LNCAP (cell line): ENCODE data around the gene SLX4.

ENCODE experiments used
- CTCF ChIP-seq: fragments of 450-650 bp; IDR thresholded peaks from 2 replicates; pipeline ENCODE4 v1.5.1; 2017; ENCODE audit warnings: mild to moderate bottlenecking

SLX4 gene

DNA sequence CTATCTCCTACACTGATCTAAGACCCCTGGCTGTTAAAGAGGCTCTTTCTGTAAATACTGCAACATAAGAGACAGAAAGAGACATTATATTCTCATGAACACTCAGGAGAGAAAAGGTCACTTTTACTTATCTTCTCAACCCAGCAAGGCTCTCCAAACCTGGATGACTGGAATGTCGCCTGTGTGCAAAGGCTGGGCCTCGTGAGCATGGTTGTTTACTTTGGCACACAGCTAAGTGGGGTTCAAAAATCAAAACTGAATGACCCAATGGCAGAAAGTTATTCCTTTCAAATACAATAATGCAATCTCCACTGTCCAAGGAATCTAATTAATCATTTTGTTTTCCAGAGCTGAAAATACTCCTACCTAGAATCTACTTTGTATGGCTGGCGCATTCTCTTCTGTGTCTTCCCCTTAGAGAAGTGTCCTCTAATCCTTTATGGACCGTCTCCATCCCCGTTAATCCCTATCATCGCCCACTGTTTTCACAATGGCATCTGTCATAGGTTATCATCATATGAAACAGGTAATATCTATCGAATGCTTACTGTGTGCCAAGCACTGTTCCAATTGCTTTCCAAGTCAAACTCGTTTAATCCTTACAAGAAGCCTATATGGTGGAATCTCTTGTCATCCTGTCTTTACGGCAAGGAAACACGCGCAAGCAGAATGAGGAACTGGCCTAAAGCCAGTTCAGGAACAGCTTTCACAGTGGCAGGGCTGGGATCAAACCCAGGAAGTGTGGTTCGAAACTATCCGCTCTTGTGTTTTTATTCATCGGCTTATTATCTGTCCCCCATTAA is 1.3 kb downstream of the SLX4 start:
- no peak for TF ChIP-seq CTCF

DNA sequence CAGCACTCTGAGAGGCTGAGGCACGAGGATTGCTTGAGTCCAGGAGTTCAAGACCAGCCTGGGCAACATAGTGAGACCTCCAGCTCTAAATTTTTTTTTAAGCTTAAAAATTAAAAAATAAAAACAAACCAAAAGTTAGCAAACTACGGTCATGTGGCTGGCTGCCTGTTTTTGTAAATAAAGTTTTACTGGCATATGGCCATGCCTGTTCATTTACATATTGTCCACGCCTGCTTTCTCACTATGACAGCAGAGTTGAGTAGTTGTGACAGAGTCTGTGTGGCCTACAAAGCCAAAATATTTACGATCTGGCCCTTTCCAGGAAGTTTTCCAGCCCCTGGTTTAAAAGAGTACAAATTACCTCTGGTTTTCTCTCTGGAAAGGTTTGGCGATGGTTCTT is 3.3 kb downstream of the SLX4 start:
- TF ChIP-seq CTCF = no peak

DNA sequence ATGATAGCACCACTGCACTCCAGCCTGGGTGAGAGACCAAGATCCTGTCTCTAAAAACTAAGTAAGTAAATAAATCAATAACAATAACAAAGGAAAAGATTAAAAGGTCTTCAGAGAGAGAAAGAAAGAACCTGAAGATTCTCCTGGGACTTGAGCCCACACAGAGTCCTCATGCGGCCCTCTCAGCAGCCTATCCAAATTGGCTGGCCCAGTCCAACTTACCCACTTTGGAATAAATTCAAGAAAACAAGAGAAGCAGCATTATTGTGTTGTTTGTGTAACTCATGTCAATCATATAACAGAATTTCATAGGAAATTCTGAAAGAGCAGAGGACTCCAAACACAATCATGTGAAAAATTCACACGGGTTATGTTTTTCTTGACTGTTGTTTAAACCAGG is 3.8 kb downstream of the SLX4 start:
- TF ChIP-seq CTCF = no peak

DNA sequence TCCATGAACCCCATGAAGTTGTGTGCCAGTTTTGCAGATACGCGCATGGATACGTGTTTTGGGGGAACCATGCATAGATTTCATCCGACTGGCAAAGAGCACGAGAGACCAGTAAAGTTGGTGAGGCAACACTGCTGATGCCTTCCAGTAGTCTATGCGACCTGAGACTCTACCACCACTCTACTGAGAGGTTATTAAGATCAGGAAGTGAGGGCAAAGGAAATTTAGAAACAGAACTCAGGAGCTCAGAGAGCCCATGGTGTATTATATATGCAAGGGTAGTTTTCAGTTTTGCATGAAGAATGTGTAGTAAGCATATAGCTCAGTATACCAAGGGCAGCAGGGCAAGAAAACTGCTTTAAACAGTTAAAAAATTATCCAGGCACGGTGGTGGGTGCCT is 4.2 kb downstream of the SLX4 start:
- TF ChIP-seq CTCF = no peak

GRCh38 chr16:3606441-3606840 is 5.0 kb downstream of the SLX4 start:
- no peak for TF ChIP-seq CTCF

- TF ChIP-seq CTCF = no peak
These were observed 9.1 kb downstream of the SLX4 start for GRCh38 chr16:3602320-3602653.

DNA sequence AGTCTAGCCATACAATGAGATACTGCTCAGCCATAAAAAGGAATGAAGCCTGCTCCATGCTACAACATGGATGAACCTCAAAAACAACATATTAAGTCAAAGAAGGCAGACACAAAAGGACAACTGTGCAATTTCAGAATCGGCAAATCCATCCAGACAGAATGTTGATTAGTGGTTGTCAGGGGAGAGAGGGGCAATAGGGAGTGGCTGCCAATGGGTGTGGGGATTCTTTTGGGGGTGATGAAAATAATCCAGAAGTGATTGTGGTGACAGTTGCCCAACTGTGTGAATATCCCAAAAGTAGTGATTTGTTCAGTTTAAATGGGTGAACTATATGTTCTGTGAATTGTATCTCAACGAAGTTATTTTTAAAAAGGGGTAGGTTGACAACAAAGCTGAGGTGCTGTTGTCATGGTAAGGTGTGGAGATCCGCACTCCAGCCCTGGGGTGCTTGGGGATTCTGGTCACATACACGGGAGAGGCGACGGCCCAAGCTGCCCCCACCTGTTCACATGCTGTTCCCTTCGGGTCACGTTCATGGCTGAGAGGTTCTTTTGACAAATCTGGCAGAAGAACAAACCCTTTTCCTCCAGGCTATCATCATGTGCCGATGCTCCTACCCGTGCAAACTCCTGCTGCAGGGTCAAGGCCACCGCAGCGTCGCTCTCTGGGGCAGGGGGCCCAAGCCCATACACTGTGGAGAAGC is 9.6 kb downstream of the SLX4 start:
- TF ChIP-seq CTCF = no peak
